HG03097 (cell line): Measurements from ENCODE around the gene C9orf72.
A peak's percentile ranks its signal among the peaks of the same experiment; 100 is the strongest.

Source experiments
- ATAC-seq: cut with Tn5 transposase; IDR thresholded peaks from one replicate; pipeline ENCODE4 v1.9.1; 2021; ENCODE audit not compliant: unreplicated experiment, low FRiP score

C9orf72 gene

GRCh38 chr9:27539479-27540441, 33.5 kb downstream of the C9orf72 start:
- no peak for ATAC-seq

- peak; percentile 61 for ATAC-seq
These were observed 34.6 kb downstream of the C9orf72 start for GRCh38 chr9:27538647-27539046.

GRCh38 chr9:27537756-27538155, 35.5 kb downstream of the C9orf72 start:
- no peak for ATAC-seq

GRCh38 chr9:27537027-27537435, 36.2 kb downstream of the C9orf72 start:
- ATAC-seq = no peak

GRCh38 chr9:27536168-27536567, 37.1 kb downstream of the C9orf72 start:
- ATAC-seq = no peak

- no peak for ATAC-seq
These were observed 37.6 kb downstream of the C9orf72 start for GRCh38 chr9:27535701-27536118.

GRCh38 chr9:27534658-27535209, 38.5 kb downstream of the C9orf72 start:
- ATAC-seq = no peak

- ATAC-seq = no peak
These were observed 39.1 kb downstream of the C9orf72 start for GRCh38 chr9:27534131-27534530.

GRCh38 chr9:27533311-27533710, 40.0 kb downstream of the C9orf72 start:
- ATAC-seq = no peak

- ATAC-seq = no peak
These were observed 41.2 kb downstream of the C9orf72 start for GRCh38 chr9:27532046-27532445.

GRCh38 chr9:27530915-27531755, 42.1 kb downstream of the C9orf72 start:
- ATAC-seq = no peak

GRCh38 chr9:27529316-27530278, 43.7 kb downstream of the C9orf72 start, which contains the start of gene MOB3B:
MOB3B (minus strand) TSS chr9:27529814; CDS start chr9:27455550, 74,264 bp downstream.
- ATAC-seq = peak; percentile 81

- ATAC-seq = peak; percentile 38
These were observed 44.4 kb downstream of the C9orf72 start for GRCh38 chr9:27528886-27529315.

- ATAC-seq = peak; percentile 48
These were observed 45.0 kb downstream of the C9orf72 start for GRCh38 chr9:27528076-27528885.

GRCh38 chr9:27527702-27528075, 45.6 kb downstream of the C9orf72 start:
- no peak for ATAC-seq

GRCh38 chr9:27524236-27524635, 49.0 kb downstream of the C9orf72 start, which contains the start of gene IFNK:
IFNK (plus strand) TSS chr9:27524290; CDS start chr9:27524337, 47 bp downstream.
- ATAC-seq = no peak

- no peak for ATAC-seq
These were observed 50.1 kb downstream of the C9orf72 start for GRCh38 chr9:27523141-27523540.

- ATAC-seq = no peak
These were observed 52.3 kb downstream of the C9orf72 start for GRCh38 chr9:27520986-27521385.
